Mesenchymal stem cell (in vitro differentiated cells and primary cell): Measurements from ENCODE around the gene EPO.

Source experiments
- DNase-seq: peaks from one replicate; pipeline ENCODE4 v3.0.0-alpha.2; 2013
- H2AFZ ChIP-seq: one replicate; pipeline ENCODE4 v1.6.1; 2013; ENCODE audit warnings: low read depth, mild to moderate bottlenecking, control low read depth, inconsistent platforms, low read length, moderate library complexity
- H2AK5ac ChIP-seq: 2 replicates; pipeline ENCODE4 v1.6.1; 2013; ENCODE audit warnings: low read length, moderate library complexity, mild to moderate bottlenecking, inconsistent platforms; ENCODE audit not compliant: severe bottlenecking
- H2BK120ac ChIP-seq: one replicate; pipeline ENCODE4 v1.6.1; 2013; ENCODE audit warnings: low read depth, mild to moderate bottlenecking, inconsistent platforms, low read length, moderate library complexity
- H2BK12ac ChIP-seq, 2 experiments: one replicate each; pipeline ENCODE4 v1.6.1; 2013; ENCODE audit warnings: inconsistent platforms in 2 of 2, low read length in 2 of 2, mild to moderate bottlenecking in 2 of 2, moderate library complexity in 2 of 2, control low read depth in 1 of 2
- H2BK15ac ChIP-seq: one replicate; pipeline ENCODE4 v1.6.1; 2013; ENCODE audit warnings: mild to moderate bottlenecking, low read depth, inconsistent platforms; ENCODE audit not compliant: poor library complexity, severe bottlenecking
- H2BK5ac ChIP-seq: 2 replicates; pipeline ENCODE4 v1.6.1; 2013; ENCODE audit warnings: low read depth, mild to moderate bottlenecking, low read length, control low read depth, inconsistent platforms; ENCODE audit not compliant: poor library complexity, severe bottlenecking
- H3K14ac ChIP-seq, 2 experiments: one replicate each; pipeline ENCODE4 v1.6.1; 2013; ENCODE audit warnings: inconsistent platforms in 2 of 2, low read length in 2 of 2, control low read depth in 1 of 2, mild to moderate bottlenecking in 1 of 2, moderate library complexity in 1 of 2
- H3K18ac ChIP-seq, 2 experiments: one replicate each; pipeline ENCODE4 v1.6.1; 2013; ENCODE audit warnings: inconsistent platforms in 2 of 2, low read length in 2 of 2, control low read depth in 1 of 2, low read depth in 1 of 2, mild to moderate bottlenecking in 1 of 2
- H3K23ac ChIP-seq, 2 experiments: one replicate each; pipeline ENCODE4 v1.6.1; 2013; ENCODE audit warnings: inconsistent platforms in 2 of 2, low read length in 2 of 2, mild to moderate bottlenecking in 2 of 2, moderate library complexity in 2 of 2, control low read depth in 1 of 2
- H3K27ac ChIP-seq: 2 replicates; pipeline ENCODE4 v1.5.1; 2013; ENCODE audit warnings: mild to moderate bottlenecking, moderate library complexity, low read length, control low read depth, inconsistent platforms; ENCODE audit not compliant: poor library complexity, severe bottlenecking
- H3K27me3 ChIP-seq, 2 experiments: 2 replicates each; pipeline versions ENCODE4 v1.6.1 to v1.7.0; 2013; ENCODE audit warnings: low read length in 2 of 2, mild to moderate bottlenecking in 2 of 2, moderate library complexity in 2 of 2, control low read depth in 1 of 2, inconsistent platforms in 1 of 2; ENCODE audit not compliant: control insufficient read depth in 1 of 2, insufficient read depth in 1 of 2
- H3K36me3 ChIP-seq, 2 experiments: 2 replicates each; pipeline versions ENCODE4 v1.6.1 to v1.7.0; 2013; ENCODE audit warnings: low read length in 2 of 2, control low read depth in 1 of 2, inconsistent platforms in 1 of 2, low read depth in 1 of 2, mild to moderate bottlenecking in 1 of 2; ENCODE audit not compliant: insufficient read depth in 2 of 2, control insufficient read depth in 1 of 2
- H3K4ac ChIP-seq, 2 experiments: one replicate each; pipeline ENCODE4 v1.6.1; 2013; ENCODE audit warnings: inconsistent platforms in 2 of 2, low read length in 2 of 2, mild to moderate bottlenecking in 2 of 2, moderate library complexity in 2 of 2, control low read depth in 1 of 2, low read depth in 1 of 2
- H3K4me1 ChIP-seq: 2 replicates; pipeline ENCODE4 v1.6.1; 2013; ENCODE audit warnings: low read depth, low read length, control low read depth; ENCODE audit not compliant: control insufficient read depth, insufficient read depth
- H3K4me2 ChIP-seq: 2 replicates; pipeline ENCODE4 v1.6.1; 2013; ENCODE audit warnings: low read length, mild to moderate bottlenecking, inconsistent platforms; ENCODE audit not compliant: poor library complexity, severe bottlenecking
- H3K4me3 ChIP-seq, 2 experiments: 2 replicates each; pipeline versions ENCODE4 v1.5.1 to v1.7.0; 2013; ENCODE audit warnings: low read length in 2 of 2, mild to moderate bottlenecking in 2 of 2, control low read depth in 1 of 2, low read depth in 1 of 2; ENCODE audit not compliant: insufficient read depth in 1 of 2
- H3K79me1 ChIP-seq: replicated peaks from 2 replicates; pipeline ENCODE4 v1.6.1; 2013; ENCODE audit warnings: mild to moderate bottlenecking, control low read depth, low read length, inconsistent platforms; ENCODE audit not compliant: poor library complexity, severe bottlenecking
- H3K9ac ChIP-seq: 2 replicates; pipeline ENCODE4 v1.7.0; 2013; ENCODE audit warnings: mild to moderate bottlenecking, low read length, moderate library complexity
- H3K9me3 ChIP-seq: 2 replicates; pipeline ENCODE4 v1.7.0; 2013; ENCODE audit warnings: mild to moderate bottlenecking, low read length; ENCODE audit not compliant: control insufficient read depth
- H4K8ac ChIP-seq: one replicate; pipeline ENCODE4 v1.6.1; 2013; ENCODE audit warnings: inconsistent platforms, mild to moderate bottlenecking, low read length, moderate library complexity
- H4K91ac ChIP-seq: one replicate; pipeline ENCODE4 v1.6.1; 2013; ENCODE audit warnings: mild to moderate bottlenecking, low read length, inconsistent platforms
- WGBS: methylation state at CpG from one replicate; pipeline ENCODE4 v1.1.7; 2013; ENCODE audit warnings: mixed read lengths; 5-methylcytosine and 5-hydroxymethylcytosine counted together

The EPO gene

GRCh38 chr7:100681491-100682227 is 38.6 kb upstream of the EPO start:
- Histone ChIP-seq H4K8ac (no peak overlapping the region), H2BK120ac (no peak overlapping the region), H3K27ac (no peak overlapping the region), H2AFZ (no peak overlapping the region), H3K4ac (no peak overlapping the region), H3K79me1 (peaks cover 29% of the 10 kb centered on the region), H3K4me1 (peaks cover 19% of the 10 kb centered on the region), H2BK15ac (no peak overlapping the region), H3K18ac (no peak overlapping the region), H2BK12ac (no peak overlapping the region), H3K14ac (no peak overlapping the region), H3K23ac (no peak overlapping the region), H3K4me3 (no peak overlapping the region), H3K9ac (no peak overlapping the region), H2AK5ac (no peak overlapping the region), H3K27me3 (no peaks in the 10 kb centered on the region), H3K36me3 (peaks cover 93 to 98% of the 10 kb centered on the region in 2 experiments), H3K9me3 (no peaks in the 10 kb centered on the region), H2BK5ac (no peak overlapping the region), H3K4me2 (no peak overlapping the region), H4K91ac (no peak overlapping the region)
- 92% methylated on average over 28 of the region's 29 CpGs for WGBS
- no peak for DNase-seq

GRCh38 chr7:100682228-100682741 is 38.0 kb upstream of the EPO start:
- Histone ChIP-seq H3K79me1 (peaks cover 35% of the 10 kb centered on the region), H2BK12ac (no peak overlapping the region), H3K36me3 (peaks cover 93 to 98% of the 10 kb centered on the region in 2 experiments), H3K4me2 (no peak overlapping the region), H3K23ac (no peak overlapping the region), H3K9me3 (no peaks in the 10 kb centered on the region), H3K18ac (no peak overlapping the region), H3K27me3 (no peaks in the 10 kb centered on the region), H3K14ac (no peak overlapping the region), H4K91ac (no peak overlapping the region), H2AFZ (no peak overlapping the region), H3K4me1 (peaks cover 17% of the 10 kb centered on the region), H2AK5ac (no peak overlapping the region), H3K4ac (no peak overlapping the region), H2BK5ac (no peak overlapping the region), H3K27ac (no peak overlapping the region), H2BK15ac (no peak overlapping the region), H2BK120ac (no peak overlapping the region), H3K4me3 (no peak overlapping the region), H3K9ac (no peak overlapping the region), H4K8ac (no peak overlapping the region)
- 84% methylated on average over 21 of the region's 25 CpGs for WGBS
- no peak for DNase-seq

GRCh38 chr7:100682991-100683658 is 37.1 kb upstream of the EPO start:
- Histone ChIP-seq H3K18ac (no peak overlapping the region), H2AFZ (no peak overlapping the region), H2AK5ac (no peak overlapping the region), H3K14ac (no peak overlapping the region), H2BK5ac (no peak overlapping the region), H2BK15ac (no peak overlapping the region), H4K91ac (no peak overlapping the region), H3K4me3 (no peak overlapping the region), H3K4ac (no peak overlapping the region), H3K79me1 (peaks cover 34% of the 10 kb centered on the region), H3K23ac (no peak overlapping the region), H3K4me2 (no peak overlapping the region), H3K9me3 (no peaks in the 10 kb centered on the region), H2BK120ac (no peak overlapping the region), H2BK12ac (no peak overlapping the region), H3K4me1 (peaks cover 22% of the 10 kb centered on the region), H3K9ac (no peak overlapping the region), H4K8ac (no peak overlapping the region), H3K27ac (no peak overlapping the region), H3K36me3 (peaks cover 89 to 98% of the 10 kb centered on the region in 2 experiments), H3K27me3 (no peaks in the 10 kb centered on the region)
- no peak for DNase-seq
- 95% methylated on average over 28 of the region's 28 CpGs for WGBS
